HG03066 (cell line): Measurements from ENCODE around the gene S100P.

ENCODE experiments used
- ATAC-seq: cut with Tn5 transposase; IDR thresholded peaks from one replicate; pipeline ENCODE4 v1.9.1; 2021; ENCODE audit warnings: low read depth; ENCODE audit not compliant: unreplicated experiment

The S100P gene

GRCh38 chr4:6695660-6696610 is 2.3 kb downstream of the S100P start:
- ATAC-seq: no peak

DNA sequence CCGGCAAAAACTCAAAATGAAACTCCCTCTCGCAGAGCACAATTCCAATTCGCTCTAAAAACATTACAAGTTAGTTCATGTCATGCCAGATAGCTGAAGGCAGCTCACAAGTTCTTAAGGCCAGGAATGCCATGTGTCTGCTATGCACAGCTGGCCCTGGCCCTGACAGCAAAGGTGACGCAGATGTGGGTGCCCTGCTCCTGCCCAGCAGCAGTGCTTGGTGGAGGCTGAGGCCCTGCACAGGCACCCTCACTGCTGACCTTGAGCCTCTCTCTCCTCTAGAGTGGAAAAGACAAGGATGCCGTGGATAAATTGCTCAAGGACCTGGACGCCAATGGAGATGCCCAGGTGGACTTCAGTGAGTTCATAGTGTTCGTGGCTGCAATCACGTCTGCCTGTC is 2.9 kb downstream of the S100P start:
- no peak for ATAC-seq

- no peak for ATAC-seq
Measured at GRCh38 chr4:6697131-6697530, 3.5 kb downstream of the S100P start.

- no peak for ATAC-seq
Measured at GRCh38 chr4:6699388-6699787, 5.7 kb downstream of the S100P start.

DNA sequence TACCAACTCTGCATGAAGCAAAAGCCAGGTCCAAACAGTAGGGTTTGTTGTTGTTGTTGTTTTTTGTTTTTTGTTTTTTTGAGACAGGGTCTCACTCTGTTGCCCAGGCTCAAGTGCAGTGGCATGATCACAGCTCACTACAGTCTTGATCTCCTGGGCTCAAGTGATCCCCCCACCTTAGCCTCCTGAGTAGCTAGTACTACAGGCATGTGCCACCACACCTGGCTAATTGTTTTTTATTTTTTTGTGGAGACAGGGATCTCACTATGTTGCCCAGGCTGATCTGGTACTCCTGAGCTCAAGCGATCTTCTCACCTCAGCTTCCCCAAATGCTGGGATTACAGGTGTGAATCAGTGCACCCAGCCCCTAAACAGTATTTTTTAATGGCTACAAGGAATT is 6.2 kb downstream of the S100P start:
- ATAC-seq: no peak

DNA sequence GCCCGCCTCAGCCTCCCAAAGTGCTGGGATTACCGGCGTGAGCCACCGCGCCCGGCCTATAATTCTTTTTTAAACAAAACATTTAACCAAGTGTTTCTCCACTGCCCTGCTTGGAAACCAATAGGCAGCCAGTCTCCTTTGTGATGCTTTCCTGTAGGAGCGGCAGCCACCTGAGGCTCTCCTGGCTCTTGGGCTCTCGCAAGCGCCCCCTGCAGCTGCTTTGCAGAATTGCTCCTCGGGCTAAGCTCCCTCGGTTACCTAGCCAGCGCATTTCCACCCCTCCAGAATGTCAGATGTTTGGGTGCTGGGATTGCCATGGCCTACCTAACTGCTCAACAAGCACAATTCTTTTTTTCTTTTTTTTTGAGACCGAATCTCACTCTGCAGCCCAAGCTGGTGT is 7.7 kb downstream of the S100P start:
- ATAC-seq: no peak

GRCh38 chr4:6702761-6703160 is 9.1 kb downstream of the S100P start:
- ATAC-seq: no peak

- no peak for ATAC-seq
Measured at GRCh38 chr4:6703786-6704185, 10.1 kb downstream of the S100P start.

DNA sequence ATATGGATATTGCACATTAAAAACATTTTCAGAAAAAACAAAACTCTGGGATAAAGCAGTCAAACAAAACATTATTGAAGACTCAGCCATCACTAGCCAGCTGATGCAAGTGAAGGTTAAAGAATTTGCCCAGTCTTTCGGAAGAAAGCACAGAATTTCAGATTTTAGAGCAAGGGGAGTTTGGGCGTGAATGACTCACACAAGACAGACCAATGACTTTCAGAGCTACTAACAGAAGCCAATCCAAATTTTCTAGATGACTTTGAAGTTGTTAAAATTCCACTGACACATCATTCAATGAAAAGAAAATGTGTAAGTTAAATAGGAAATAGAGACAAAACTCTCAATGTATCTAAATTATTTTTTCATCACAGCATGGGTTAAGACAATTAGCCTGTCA is 12.0 kb downstream of the S100P start:
- no peak for ATAC-seq

GRCh38 chr4:6706173-6706572 is 12.5 kb downstream of the S100P start:
- no peak for ATAC-seq

DNA sequence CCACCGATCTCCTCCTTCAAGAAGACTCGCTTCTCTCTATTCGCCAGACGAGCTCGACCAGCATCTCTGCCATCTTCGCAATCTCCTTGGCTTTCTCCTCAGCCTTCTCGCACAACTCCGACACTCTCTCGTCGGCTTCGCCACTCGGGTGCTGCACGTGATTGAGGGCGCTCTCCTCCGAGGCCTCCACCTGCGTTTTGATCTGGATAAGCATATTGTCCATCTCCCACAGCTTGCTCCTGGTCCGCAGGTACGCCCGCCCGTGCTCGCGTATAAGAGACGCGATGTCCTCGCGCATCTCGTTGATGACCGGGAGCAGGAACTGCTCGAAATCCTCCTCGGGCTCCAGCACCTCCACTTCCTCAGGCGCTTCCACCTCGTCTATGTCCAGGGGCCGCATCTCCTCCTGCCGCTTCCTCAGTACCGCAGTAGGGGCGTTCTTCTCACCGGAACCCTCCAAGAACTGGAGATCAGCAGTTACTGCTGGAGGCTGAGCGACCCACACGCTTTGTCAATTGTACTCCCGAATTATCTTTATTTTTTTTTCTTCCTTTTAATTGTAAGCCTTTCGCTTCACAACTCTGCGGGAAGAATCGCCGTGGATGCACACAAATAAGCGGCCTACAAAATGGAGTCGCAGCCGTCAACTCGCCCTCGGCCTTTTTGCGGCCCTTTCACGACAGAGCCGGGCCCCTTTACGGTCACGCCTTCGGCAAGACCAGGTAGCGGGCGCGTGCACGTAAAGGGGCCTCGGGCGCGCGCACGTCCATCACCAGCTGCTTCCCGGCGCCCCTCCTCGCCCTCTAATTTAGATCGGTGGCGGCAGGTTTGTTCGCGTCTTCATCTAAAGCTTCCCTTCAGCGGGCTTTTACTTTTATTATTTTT is 15.8 kb downstream of the S100P start, which contains the start of gene MRFAP1L1:
Gene MRFAP1L1 (minus strand): TSS at position 636 of the 885 bp plus-strand sequence. CDS start 236 bp downstream, at position 400.
- ATAC-seq: peak; percentile 65

GRCh38 chr4:6710282-6710681 is 16.6 kb downstream of the S100P start:
- peak; percentile 13 for ATAC-seq

DNA sequence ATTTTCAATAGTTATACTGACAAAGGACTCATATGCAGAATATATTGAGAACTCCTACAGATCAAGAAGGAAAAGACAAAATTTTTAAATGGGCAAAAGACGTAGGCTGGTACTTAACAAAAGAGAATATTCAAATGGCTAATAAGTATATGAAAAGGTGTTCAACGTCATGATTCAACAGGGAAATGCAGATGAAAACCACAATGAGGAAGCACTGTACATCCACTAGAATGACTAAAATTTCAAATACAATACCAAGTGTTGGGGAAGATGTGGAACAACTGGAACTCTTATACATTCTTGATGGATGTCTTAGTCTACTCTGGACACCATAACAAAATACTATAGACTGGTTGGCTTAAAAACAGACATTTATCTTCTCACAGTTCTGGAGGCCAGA is 17.3 kb downstream of the S100P start:
- no peak for ATAC-seq

GRCh38 chr4:6714954-6715353 is 21.3 kb downstream of the S100P start:
- ATAC-seq: no peak

DNA sequence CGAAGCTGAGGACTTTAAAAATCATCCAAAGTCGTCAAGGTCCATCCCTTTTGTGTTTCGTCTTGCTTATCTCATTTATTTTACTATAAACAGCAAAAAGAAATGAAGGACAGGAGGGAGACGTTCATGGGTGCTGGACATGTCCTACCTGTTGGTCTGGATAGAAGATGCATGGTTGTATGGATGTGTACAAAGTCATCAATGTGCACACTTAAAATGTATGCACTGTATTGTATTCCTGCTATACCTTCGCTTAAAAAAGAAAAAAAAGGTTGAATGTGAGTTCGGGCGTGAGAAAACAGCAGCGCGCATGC is 22.0 kb downstream of the S100P start:
- no peak for ATAC-seq

DNA sequence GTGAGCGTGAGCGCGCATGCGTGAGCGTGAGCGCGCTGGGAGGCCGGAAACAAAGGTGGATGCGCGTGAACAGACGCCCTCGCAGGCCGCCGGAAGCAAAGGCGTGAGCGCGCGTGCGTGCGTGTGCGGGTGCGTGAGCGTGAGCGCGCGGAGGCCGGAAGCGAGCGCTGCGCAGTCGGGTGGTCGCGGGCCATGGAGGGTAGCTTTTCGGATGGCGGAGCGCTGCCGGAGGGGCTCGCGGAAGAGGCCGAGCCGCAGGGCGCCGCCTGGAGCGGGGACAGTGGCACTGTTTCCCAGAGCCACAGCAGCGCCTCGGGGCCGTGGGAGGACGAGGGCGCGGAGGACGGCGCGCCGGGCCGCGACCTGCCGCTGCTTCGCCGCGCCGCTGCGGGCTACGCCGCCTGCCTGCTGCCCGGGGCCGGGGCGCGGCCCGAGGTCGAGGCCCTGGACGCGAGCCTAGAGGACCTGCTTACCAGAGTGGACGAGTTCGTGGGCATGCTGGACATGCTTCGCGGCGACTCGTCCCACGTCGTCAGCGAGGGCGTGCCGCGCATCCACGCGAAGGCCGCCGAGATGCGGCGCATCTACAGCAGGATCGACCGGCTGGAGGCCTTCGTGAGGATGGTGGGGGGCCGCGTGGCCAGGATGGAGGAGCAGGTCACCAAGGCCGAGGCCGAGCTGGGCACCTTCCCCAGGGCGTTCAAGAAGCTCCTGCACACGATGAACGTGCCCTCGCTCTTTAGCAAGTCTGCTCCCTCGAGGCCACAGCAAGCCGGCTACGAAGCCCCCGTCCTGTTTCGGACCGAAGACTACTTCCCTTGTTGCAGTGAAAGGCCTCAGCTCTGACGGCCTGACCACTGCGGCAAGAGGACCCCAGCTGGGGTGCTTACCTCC is 22.6 kb downstream of the S100P start, which contains the start of gene BLOC1S4:
Gene BLOC1S4 (plus strand): TSS at position 157 of the 894 bp plus-strand sequence. CDS start 36 bp downstream, at position 193.
- peak; percentile 83 for ATAC-seq

DNA sequence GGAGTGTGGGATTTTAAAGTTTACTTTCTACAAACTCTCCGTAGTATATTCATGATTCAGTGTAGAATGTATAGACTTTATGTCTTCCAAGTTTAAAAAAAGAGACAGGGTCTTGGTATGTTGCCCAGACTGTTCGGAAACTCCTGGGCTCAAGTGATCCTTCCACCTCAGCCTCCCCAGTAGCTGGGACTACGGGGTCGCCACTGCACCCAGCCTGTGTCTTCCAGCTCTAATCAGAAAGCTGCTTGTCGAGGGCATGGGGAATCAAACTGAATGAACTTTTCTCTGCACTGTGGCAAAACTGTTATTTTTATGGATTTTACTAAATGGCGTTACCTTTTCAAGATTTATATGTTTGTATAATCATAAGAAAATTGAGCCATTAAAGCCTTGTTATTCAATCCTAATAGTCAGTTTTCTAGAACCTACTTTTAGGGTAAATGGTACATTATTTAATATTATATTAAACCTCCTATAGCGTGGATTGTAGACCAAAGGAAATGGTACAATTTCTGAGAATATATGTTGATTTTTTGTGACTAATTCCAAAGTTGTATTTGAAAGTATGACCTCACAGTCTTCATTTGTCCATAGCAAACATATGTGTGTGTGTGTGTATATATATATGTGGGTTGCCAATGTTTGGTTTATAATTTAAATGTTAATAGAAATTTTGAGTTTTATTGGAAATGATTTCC is 23.4 kb downstream of the S100P start:
- no peak for ATAC-seq

GRCh38 chr4:6718932-6719610 is 25.4 kb downstream of the S100P start:
- ATAC-seq: no peak

- ATAC-seq: no peak
Measured at GRCh38 chr4:6719611-6720179, 26.0 kb downstream of the S100P start.
